GM23248 (cell line): Measurements from ENCODE around the gene EEF2K. TPM values are rescaled to one million over a fixed set of nuclear protein-coding genes. Genes with fewer than 3 reads are reported as not detected.

Experiments
- DNase-seq: peaks from one replicate; pipeline ENCODE4 v3.0.0-alpha.2; 2015
- H2AFZ ChIP-seq: fragments of 200-600 bp; sonication (generic); 2 replicates; pipeline ENCODE4 v1.6.1; 2016; ENCODE audit warnings: antibody characterized with exemption
- H3F3A ChIP-seq: fragments of 200-600 bp; sonication (generic); 2 replicates; pipeline ENCODE4 v1.6.1; 2016; ENCODE audit warnings: mild to moderate bottlenecking, antibody characterized with exemption, mixed run types; ENCODE audit not compliant: insufficient read depth
- H3K27ac ChIP-seq: fragments of 200-600 bp; sonication (generic); 2 replicates; pipeline ENCODE4 v1.5.1; 2016; ENCODE audit warnings: mild to moderate bottlenecking
- H3K27me3 ChIP-seq: fragments of 200-600 bp; sonication (generic); replicated peaks from 2 replicates; pipeline ENCODE4 v1.6.1; 2016; ENCODE audit warnings: mild to moderate bottlenecking; ENCODE audit not compliant: insufficient read depth
- H3K36me3 ChIP-seq: fragments of 200-600 bp; sonication (generic); 2 replicates; pipeline ENCODE4 v1.6.1; 2016; ENCODE audit warnings: low read depth, mild to moderate bottlenecking
- H3K4me1 ChIP-seq: fragments of 200-600 bp; sonication (generic); 2 replicates; pipeline ENCODE4 v1.6.1; 2016; ENCODE audit warnings: mild to moderate bottlenecking; ENCODE audit not compliant: insufficient read depth
- H3K4me2 ChIP-seq: fragments of 200-600 bp; sonication (generic); one replicate; pipeline ENCODE4 v1.6.1; 2016; ENCODE audit warnings: mild to moderate bottlenecking; ENCODE audit not compliant: unreplicated experiment
- H3K4me3 ChIP-seq: fragments of 200-600 bp; sonication (generic); 2 replicates; pipeline ENCODE4 v1.5.1; 2016; ENCODE audit warnings: mild to moderate bottlenecking
- H3K79me2 ChIP-seq: fragments of 200-600 bp; sonication (generic); 2 replicates; pipeline ENCODE4 v1.6.1; 2016; ENCODE audit warnings: mild to moderate bottlenecking; ENCODE audit not compliant: insufficient read depth
- H3K9ac ChIP-seq: fragments of 200-600 bp; sonication (generic); 2 replicates; pipeline ENCODE4 v1.6.1; 2016; ENCODE audit warnings: mild to moderate bottlenecking
- H3K9me2 ChIP-seq: fragments of 200-600 bp; sonication (generic); 2 replicates; pipeline ENCODE4 v1.6.1; 2016; ENCODE audit warnings: mixed run types, mild to moderate bottlenecking, moderate library complexity; ENCODE audit not compliant: insufficient read depth
- H3K9me3 ChIP-seq: fragments of 200-600 bp; sonication (generic); one replicate; pipeline ENCODE4 v1.6.1; 2017; ENCODE audit warnings: low read depth
- H4K20me1 ChIP-seq: fragments of 200-600 bp; sonication (generic); 2 replicates; pipeline ENCODE4 v1.6.0; 2016; ENCODE audit not compliant: insufficient read depth
- EZH2 ChIP-seq: fragments of 200-600 bp; sonication (generic); IDR thresholded peaks from 2 replicates; pipeline ENCODE4 v1.6.1; 2018; ENCODE audit warnings: antibody characterized with exemption, mild to moderate bottlenecking; ENCODE audit not compliant: insufficient read depth, poor library complexity, severe bottlenecking
- EZH2phosphoT487 ChIP-seq: fragments of 200-600 bp; sonication (generic); IDR thresholded peaks from 2 replicates; pipeline ENCODE4 v1.6.1; 2018; ENCODE audit warnings: antibody characterized with exemption, moderate library complexity, mild to moderate bottlenecking, low read depth; ENCODE audit not compliant: insufficient read depth
- WGBS, 2 experiments: methylation state at CpG; one replicate each; pipeline ENCODE4 v1.1.6; 2015 to 2017; ENCODE audit warnings: low lambda C conversion rate in 2 of 2, low coverage in 1 of 2; ENCODE audit errors: missing lambda C conversion rate in 2 of 2; 5-methylcytosine and 5-hydroxymethylcytosine counted together
- in situ Hi-C: fragments of 300-500 bp; cut with MboI; formaldehyde crosslinking; loops from 2 replicates; pipeline ENCODE4 v1.15.0; 2020
- polyA plus RNA-seq: library from polyadenylated mRNA; unstranded; fragments of >200 nt; fragmentation: Nextera tagmentation; extraction: Ambion mirVana; gene quantifications from 2 replicates; pipeline ENCODE4 v1.2.1, GENCODE V29; 2016
- total RNA-seq: library from RNA; depleted of rRNA; stranded (reverse); fragments of >200 nt; shearing (Covaris generic); gene quantifications from 2 replicates; pipeline ENCODE4 v1.2.3, GENCODE V29; 2014

EEF2K gene
- total and polyA plus RNA-seq, 2 experiments from 2014 or later, result 8.7 to 16.6 TPM

GRCh38 chr16:22302776-22303363, 96.8 kb downstream of the EEF2K start:
- in situ Hi-C loops, result loop anchor here (25.0 kb wide), 1 partner anchor 1116 kb away; no protein-coding TSS in a partner anchor
- Histone ChIP-seq H3K4me1 (no peaks in the 10 kb centered on the region), H3K36me3 (no peaks in the 10 kb centered on the region), H3F3A (peaks cover 16% of the 10 kb centered on the region), H3K27me3 (no peaks in the 10 kb centered on the region), H3K4me2 (no peak overlapping the region), H3K4me3 (no peak overlapping the region), H2AFZ (no peak overlapping the region), H3K9me3 (no peaks in the 10 kb centered on the region), H3K27ac (no peak overlapping the region), H3K9ac (no peak overlapping the region), H4K20me1 (no peaks in the 10 kb centered on the region), H3K9me2 (no peaks in the 10 kb centered on the region), H3K79me2 (peaks cover 51% of the 10 kb centered on the region)
- DNase-seq, result no peak
- TF ChIP-seq EZH2phosphoT487 (no peak), EZH2 (no peak)
- WGBS, 2 experiments, result 91 to 96% methylated on average over 12 of the region's 12 CpGs

- H3F3A ChIP-seq, result peaks cover 6% of the 10 kb centered on the region; the same call in 1 of the 2 replicates
- no peaks in the 10 kb centered on the region for H3K9me3 ChIP-seq
- H3K36me3 ChIP-seq, result no peaks in the 10 kb centered on the region
- no peak overlapping the region for H3K4me2 ChIP-seq
- no peak overlapping the region for H3K4me3 ChIP-seq
- DNase-seq, result no peak
- no peaks in the 10 kb centered on the region for H3K27me3 ChIP-seq
- no peak for TF ChIP-seq EZH2phosphoT487
- no peak for TF ChIP-seq EZH2
- H3K9me2 ChIP-seq, result no peaks in the 10 kb centered on the region
- H3K4me1 ChIP-seq, result no peaks in the 10 kb centered on the region
- in situ Hi-C loops, result loop anchor here (25.0 kb wide), 1 partner anchor 1117 kb away; no protein-coding TSS in a partner anchor
- no peak overlapping the region for H3K9ac ChIP-seq
- H2AFZ ChIP-seq, result no peak overlapping the region
- WGBS, 2 experiments, result 98% methylated on average over 4 of the region's 4 CpGs
- H3K79me2 ChIP-seq, result peaks cover 43% of the 10 kb centered on the region
- H4K20me1 ChIP-seq, result no peaks in the 10 kb centered on the region
- H3K27ac ChIP-seq, result no peak overlapping the region
Measured at GRCh38 chr16:22304411-22304810, 98.3 kb downstream of the EEF2K start.

- no peaks in the 10 kb centered on the region for H3K9me3 ChIP-seq
- no peak overlapping the region for H2AFZ ChIP-seq
- no peaks in the 10 kb centered on the region for H3F3A ChIP-seq
- no peaks in the 10 kb centered on the region for H4K20me1 ChIP-seq
- H3K36me3 ChIP-seq, result no peaks in the 10 kb centered on the region; the same call in 1 of the 2 replicates
- H3K4me2 ChIP-seq, result no peak overlapping the region
- no peak overlapping the region for H3K27ac ChIP-seq
- H3K79me2 ChIP-seq, result peaks cover 19% of the 10 kb centered on the region
- no peak for DNase-seq
- H3K4me3 ChIP-seq, result no peak overlapping the region
- H3K9me2 ChIP-seq, result no peaks in the 10 kb centered on the region
- WGBS, 2 experiments, result 82 to 94% methylated on average over 6 to 8 of the region's 9 CpGs
- TF ChIP-seq EZH2 (no peak), EZH2phosphoT487 (no peak)
- in situ Hi-C loops, result loop anchor here (25.0 kb wide), 1 partner anchor 1119 kb away; no protein-coding TSS in a partner anchor
- no peak overlapping the region for H3K9ac ChIP-seq
- H3K4me1 ChIP-seq, result no peaks in the 10 kb centered on the region
- H3K27me3 ChIP-seq, result no peaks in the 10 kb centered on the region
Measured at GRCh38 chr16:22306788-22307187, 100.7 kb downstream of the EEF2K start.

GRCh38 chr16:22307838-22308237, 101.8 kb downstream of the EEF2K start:
- Histone ChIP-seq H3K9ac (no peak overlapping the region), H4K20me1 (no peaks in the 10 kb centered on the region), H2AFZ (no peak overlapping the region), H3K9me2 (no peaks in the 10 kb centered on the region), H3K36me3 (no peaks in the 10 kb centered on the region; the same call in 1 of the 2 replicates), H3K4me1 (no peaks in the 10 kb centered on the region), H3F3A (no peaks in the 10 kb centered on the region), H3K27ac (no peak overlapping the region), H3K4me3 (no peak overlapping the region), H3K79me2 (peaks cover 9% of the 10 kb centered on the region; the same call in 1 of the 2 replicates), H3K9me3 (no peaks in the 10 kb centered on the region), H3K4me2 (no peak overlapping the region), H3K27me3 (no peaks in the 10 kb centered on the region)
- WGBS, 2 experiments, result 87 to 88% methylated on average over 10 of the region's 10 CpGs
- in situ Hi-C loops, result loop anchor here (25.0 kb wide), 1 partner anchor 1121 kb away; no protein-coding TSS in a partner anchor
- DNase-seq, result no peak
- no peak for TF ChIP-seq EZH2phosphoT487
- TF ChIP-seq EZH2, result no peak
